ENCODE results near the gene MYLK.

The MYLK gene

DNA sequence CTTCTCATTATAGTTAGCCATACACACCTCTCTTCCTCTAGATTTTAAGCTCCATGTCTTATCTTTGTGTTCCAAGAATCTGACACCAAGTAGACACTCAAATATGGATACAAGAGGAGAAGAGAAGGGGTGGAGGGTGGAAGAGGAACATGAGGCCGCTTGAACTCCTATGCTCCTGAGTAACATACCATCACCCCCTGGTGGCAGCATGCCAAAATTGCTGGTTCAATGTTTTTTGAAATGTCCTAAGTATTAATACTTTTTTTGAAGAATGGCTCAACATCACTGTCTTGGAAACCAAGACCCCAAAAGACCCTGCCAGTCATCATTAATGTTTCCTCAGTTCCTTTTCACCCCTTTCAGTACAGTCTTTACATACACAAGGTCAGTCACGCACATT lies 227.4 kb downstream of the MYLK start:
- Histone ChIP-seq H3K9me3 (ENCODE audit: control insufficient read depth, insufficient read depth, low read depth, low read length) (peaks cover 10% of the 10 kb centered on the region), H3K4me1 (ENCODE audit: control insufficient read depth, insufficient read depth, low read length) (peaks cover 5% of the 10 kb centered on the region), H3K27ac (ENCODE audit: low read depth, low read length) (no peak overlapping the region), H3K9ac (ENCODE audit: low read length) (no peak overlapping the region), H3K4me3 (ENCODE audit: low read depth, low read length) (no peak overlapping the region), H3K27me3 (ENCODE audit: control insufficient read depth, insufficient read depth, low read length) (no peaks in the 10 kb centered on the region), H3K36me3 (ENCODE audit: control insufficient read depth, insufficient read depth, low read length) (peaks cover 5% of the 10 kb centered on the region)

DNA sequence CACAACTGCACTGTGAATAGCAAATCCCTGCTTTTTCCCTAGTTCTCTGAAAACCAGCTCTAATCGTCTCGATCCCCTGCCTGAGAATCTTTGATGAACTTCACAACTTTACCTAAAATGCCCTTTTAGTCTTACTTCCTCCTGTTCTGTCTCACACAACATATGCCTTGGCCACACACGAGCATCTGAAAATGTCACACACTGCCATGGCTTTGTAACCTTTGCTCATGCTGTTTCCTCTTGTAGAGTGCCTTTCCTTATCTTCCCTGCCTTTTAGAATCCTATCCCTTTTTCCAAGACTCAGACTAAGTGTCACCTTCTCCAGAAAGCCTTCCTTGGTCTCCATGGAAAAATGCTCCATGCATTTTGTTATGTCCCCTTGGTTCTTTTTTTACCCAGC lies 227.9 kb downstream of the MYLK start:
- no peak overlapping the region for H3K9ac ChIP-seq (ENCODE audit: low read length)
- H3K4me1 ChIP-seq (ENCODE audit: control insufficient read depth, insufficient read depth, low read length), result peaks cover 10% of the 10 kb centered on the region
- H3K9me3 ChIP-seq (ENCODE audit: control insufficient read depth, insufficient read depth, low read depth, low read length), result peaks cover 10% of the 10 kb centered on the region
- peaks cover 5% of the 10 kb centered on the region for H3K36me3 ChIP-seq (ENCODE audit: control insufficient read depth, insufficient read depth, low read length)
- no peak overlapping the region for H3K27ac ChIP-seq (ENCODE audit: low read depth, low read length)
- H3K4me3 ChIP-seq (ENCODE audit: low read depth, low read length), result no peak overlapping the region
- no peaks in the 10 kb centered on the region for H3K27me3 ChIP-seq (ENCODE audit: control insufficient read depth, insufficient read depth, low read length)

DNA sequence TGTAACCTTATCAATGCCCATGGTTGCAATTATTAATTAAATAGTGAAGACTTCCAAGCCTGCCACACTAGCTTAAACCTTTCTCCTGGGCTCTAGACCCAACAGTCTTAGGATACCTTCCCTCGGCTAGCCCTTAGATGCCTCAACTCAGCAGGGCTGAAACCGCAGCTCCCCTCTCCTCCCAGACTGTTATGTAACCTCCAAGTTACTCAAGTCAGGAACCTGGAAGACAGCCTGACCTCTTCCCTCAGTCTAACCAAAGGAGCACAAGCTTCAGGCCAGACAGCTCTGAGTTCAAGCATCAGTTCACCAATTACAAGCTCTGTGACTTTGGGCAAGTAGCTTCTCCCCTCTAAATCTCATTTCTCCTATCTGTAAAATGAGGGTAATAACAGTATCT lies 228.7 kb downstream of the MYLK start:
- H3K27ac ChIP-seq (ENCODE audit: low read depth, low read length), result no peak overlapping the region

DNA sequence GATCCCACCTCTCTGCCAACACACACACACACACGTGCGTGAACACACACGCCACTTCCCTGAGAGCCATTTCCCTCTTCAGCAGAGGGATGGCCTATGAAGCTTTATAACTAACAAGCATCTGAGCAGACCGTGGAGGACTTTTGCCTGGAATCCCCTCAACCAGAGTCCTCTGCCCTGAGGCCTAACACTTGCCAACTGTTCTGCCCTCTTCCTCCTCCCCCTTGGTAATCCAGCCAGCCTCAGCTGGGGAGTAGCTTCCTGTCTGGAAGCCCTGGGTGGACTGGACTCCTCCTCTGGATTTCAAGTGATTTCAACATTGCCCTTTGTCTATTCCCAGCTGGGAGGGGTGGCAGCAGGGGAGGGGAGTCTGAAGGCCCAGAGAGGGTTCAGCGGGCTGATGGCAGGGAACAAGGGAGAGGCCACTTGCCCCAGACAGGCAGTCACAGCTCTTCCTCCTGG lies 230.9 kb downstream of the MYLK start:
- Histone ChIP-seq H3K27me3 (ENCODE audit: control insufficient read depth, insufficient read depth, low read length) (no peaks in the 10 kb centered on the region), H3K9me3 (ENCODE audit: control insufficient read depth, insufficient read depth, low read depth, low read length) (peaks cover 10% of the 10 kb centered on the region), H3K4me3 (ENCODE audit: low read depth, low read length) (no peak overlapping the region), H3K4me1 (ENCODE audit: control insufficient read depth, insufficient read depth, low read length) (peaks cover 11% of the 10 kb centered on the region), H3K27ac (ENCODE audit: low read depth, low read length) (no peak overlapping the region), H3K9ac (ENCODE audit: low read length) (no peak overlapping the region), H3K36me3 (ENCODE audit: control insufficient read depth, insufficient read depth, low read length) (peaks cover 5% of the 10 kb centered on the region)

More for the DNA sequence above, 228.7 kb downstream of the MYLK start:
- no peaks in the 10 kb centered on the region for H3K27me3 ChIP-seq (ENCODE audit: control insufficient read depth, insufficient read depth, low read length)
- peaks cover 11% of the 10 kb centered on the region for H3K4me1 ChIP-seq (ENCODE audit: control insufficient read depth, insufficient read depth, low read length)
- peaks cover 5% of the 10 kb centered on the region for H3K36me3 ChIP-seq (ENCODE audit: control insufficient read depth, insufficient read depth, low read length)
- no peak overlapping the region for H3K4me3 ChIP-seq (ENCODE audit: low read depth, low read length)
- H3K9me3 ChIP-seq (ENCODE audit: control insufficient read depth, insufficient read depth, low read depth, low read length), result peaks cover 10% of the 10 kb centered on the region
- H3K9ac ChIP-seq (ENCODE audit: low read length), result no peak overlapping the region

DNA sequence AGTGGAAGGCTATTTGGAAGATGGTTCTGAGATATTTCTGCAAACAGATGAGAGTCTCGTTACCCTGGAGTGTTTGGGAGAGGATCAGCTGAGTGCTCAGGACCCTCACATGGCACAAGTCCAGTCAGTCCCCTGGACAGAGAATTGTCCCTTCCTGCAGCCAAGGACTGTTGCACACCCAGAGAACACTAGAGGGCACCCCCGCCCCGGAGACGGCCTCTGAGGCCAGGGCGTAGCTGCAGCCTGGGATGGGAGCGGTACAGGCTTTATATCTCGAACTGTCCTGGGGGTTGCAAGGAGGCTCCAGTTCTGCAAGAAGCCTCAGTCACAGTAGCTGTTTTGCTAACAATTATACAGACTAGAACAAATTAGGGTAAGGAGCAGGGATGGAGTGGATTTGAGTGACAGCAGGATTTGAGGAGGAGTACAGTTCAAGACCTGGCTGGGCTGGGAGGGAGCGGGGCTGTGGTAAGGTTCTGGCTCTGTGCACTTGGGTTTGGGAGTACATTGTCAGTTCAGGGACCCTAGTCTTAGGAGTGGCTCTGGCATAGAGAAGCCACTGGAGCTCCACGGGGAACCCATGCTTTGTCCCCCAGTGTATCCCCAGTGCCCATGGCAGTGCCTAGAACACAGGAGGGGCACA lies 231.7 kb downstream of the MYLK start:
- Histone ChIP-seq H3K36me3 (ENCODE audit: control insufficient read depth, insufficient read depth, low read length) (peaks cover 5% of the 10 kb centered on the region), H3K4me1 (ENCODE audit: control insufficient read depth, insufficient read depth, low read length) (peaks cover 11% of the 10 kb centered on the region), H3K9me3 (ENCODE audit: control insufficient read depth, insufficient read depth, low read depth, low read length) (peaks cover 8% of the 10 kb centered on the region), H3K27me3 (ENCODE audit: control insufficient read depth, insufficient read depth, low read length) (no peaks in the 10 kb centered on the region), H3K27ac (ENCODE audit: low read depth, low read length) (no peak overlapping the region), H3K4me3 (ENCODE audit: low read depth, low read length) (no peak overlapping the region), H3K9ac (ENCODE audit: low read length) (no peak overlapping the region)

DNA sequence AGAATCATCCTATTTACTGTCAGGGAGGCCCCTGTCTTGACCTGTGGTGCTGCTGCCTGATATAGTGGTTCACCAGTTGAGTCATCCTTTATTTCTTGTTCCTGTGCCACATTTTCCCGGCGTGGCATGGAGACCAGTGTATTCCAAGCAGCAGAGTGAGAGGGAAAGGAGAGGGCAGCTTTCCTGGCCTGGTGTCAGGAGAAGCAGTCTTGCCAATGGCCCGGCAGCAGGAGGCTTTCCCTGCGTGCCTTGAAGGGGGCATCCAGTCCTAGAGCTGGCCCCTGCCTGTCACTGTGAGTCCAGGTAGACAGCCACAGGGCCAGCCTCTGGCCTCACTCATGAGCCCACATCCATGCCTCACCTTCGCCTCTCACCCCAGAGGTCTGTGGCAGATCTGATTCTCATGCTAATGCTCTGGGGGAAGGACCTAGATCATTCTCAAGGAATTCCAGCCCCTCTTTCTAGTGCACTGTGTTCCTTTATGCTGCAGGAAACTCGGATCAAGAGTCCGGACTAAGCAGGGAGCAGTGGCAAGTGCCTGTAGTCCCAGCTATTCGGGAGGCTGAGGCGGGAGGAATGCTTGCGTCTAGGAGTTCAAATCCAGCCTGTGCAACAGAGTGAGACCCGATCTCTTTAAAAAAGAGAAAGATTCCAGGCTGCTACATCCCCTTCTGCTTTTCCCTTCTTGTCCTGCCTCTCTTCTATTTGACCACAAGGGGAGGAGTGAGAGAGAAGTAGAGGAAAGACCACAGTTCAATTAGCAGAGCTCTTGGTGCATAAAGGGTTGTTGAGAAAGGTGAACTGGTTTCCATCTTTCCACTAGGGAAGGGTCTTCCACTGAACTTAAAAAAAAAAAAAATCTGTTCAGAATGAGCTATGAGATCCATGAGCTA lies 232.4 kb downstream of the MYLK start:
- Histone ChIP-seq H3K9ac (ENCODE audit: low read length) (peak overlapping the region; percentile 17), H3K27me3 (ENCODE audit: control insufficient read depth, insufficient read depth, low read length) (no peaks in the 10 kb centered on the region), H3K4me1 (ENCODE audit: control insufficient read depth, insufficient read depth, low read length) (peaks cover 11% of the 10 kb centered on the region)

DNA sequence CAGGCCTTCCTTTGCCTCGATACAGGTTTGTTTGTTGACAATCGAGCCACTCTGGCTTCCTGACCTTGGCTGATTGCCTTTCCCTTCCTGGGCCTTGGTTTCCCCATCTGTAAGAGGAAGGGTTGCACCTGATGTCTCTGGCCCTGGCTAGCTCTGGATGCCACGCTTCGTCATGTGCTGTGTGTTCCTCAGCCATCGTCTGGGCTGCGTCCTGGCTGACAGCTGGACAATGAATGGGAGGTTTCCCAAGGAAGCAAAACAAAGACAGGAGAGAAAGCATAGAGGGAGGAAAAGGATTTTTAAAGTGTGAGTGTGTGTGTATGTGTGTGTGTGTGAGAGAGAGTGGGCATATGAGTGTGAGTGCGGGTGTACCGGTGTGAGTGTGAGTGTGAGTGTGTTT lies 234.0 kb downstream of the MYLK start:
- Histone ChIP-seq H3K9me3 (ENCODE audit: control insufficient read depth, insufficient read depth, low read depth, low read length) (no peaks in the 10 kb centered on the region), H3K36me3 (ENCODE audit: control insufficient read depth, insufficient read depth, low read length) (no peaks in the 10 kb centered on the region), H3K4me1 (ENCODE audit: control insufficient read depth, insufficient read depth, low read length) (peaks cover 11% of the 10 kb centered on the region)

More for the DNA sequence above, 232.4 kb downstream of the MYLK start:
- Histone ChIP-seq H3K36me3 (ENCODE audit: control insufficient read depth, insufficient read depth, low read length) (no peaks in the 10 kb centered on the region), H3K4me3 (ENCODE audit: low read depth, low read length) (no peak overlapping the region), H3K9me3 (ENCODE audit: control insufficient read depth, insufficient read depth, low read depth, low read length) (0 out of 2 replicates have a peak, but pooled peaks cover under 1% of the 10 kb centered on the region), H3K27ac (ENCODE audit: low read depth, low read length) (no peak overlapping the region)

DNA sequence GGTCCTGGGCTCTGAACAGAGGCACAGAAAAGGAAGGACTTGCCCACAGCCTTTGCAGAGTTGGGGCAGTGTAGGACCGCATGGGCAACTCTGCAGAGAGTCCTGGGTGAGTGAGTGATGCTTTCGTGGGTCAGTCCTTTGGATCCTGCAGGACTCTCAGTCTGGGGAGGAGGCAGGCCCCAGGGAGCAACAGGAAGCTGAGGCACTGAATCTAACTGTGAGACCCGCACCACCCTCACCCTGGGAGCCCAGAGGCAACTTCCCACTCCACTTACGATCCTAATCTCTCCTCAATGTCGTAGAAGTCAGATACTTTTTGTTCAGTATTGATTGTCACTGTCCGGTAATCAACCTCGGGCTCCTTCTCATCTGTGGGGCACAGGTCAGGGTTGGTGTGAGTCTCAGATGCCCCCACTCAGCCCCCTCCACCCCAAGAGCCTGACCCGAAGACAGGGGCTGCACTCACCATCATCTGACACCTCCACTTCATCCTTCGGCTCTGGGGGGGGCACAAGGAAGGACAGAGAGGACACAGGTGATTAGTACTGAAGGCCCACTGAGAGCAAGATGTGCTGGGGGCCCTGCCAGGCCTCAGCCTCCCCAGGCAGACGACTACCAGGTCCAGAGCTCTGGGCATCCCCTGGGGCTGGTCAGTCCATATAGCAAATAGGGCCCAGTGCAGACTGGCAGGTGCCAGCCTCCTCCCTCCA lies 235.3 kb downstream of the MYLK start:
- H3K4me1 ChIP-seq (ENCODE audit: control insufficient read depth, insufficient read depth, low read length), result peaks cover 11% of the 10 kb centered on the region
- no peak overlapping the region for H3K27ac ChIP-seq (ENCODE audit: low read depth, low read length)
- H3K36me3 ChIP-seq (ENCODE audit: control insufficient read depth, insufficient read depth, low read length), result no peaks in the 10 kb centered on the region
- no peak overlapping the region for H3K4me3 ChIP-seq (ENCODE audit: low read depth, low read length)
- H3K9me3 ChIP-seq (ENCODE audit: control insufficient read depth, insufficient read depth, low read depth, low read length), result no peaks in the 10 kb centered on the region
- no peaks in the 10 kb centered on the region for H3K27me3 ChIP-seq (ENCODE audit: control insufficient read depth, insufficient read depth, low read length)
- H3K9ac ChIP-seq (ENCODE audit: low read length), result no peak overlapping the region

More for the DNA sequence above, 234.0 kb downstream of the MYLK start:
- Histone ChIP-seq H3K9ac (ENCODE audit: low read length) (no peak overlapping the region), H3K27ac (ENCODE audit: low read depth, low read length) (no peak overlapping the region), H3K4me3 (ENCODE audit: low read depth, low read length) (no peak overlapping the region), H3K27me3 (ENCODE audit: control insufficient read depth, insufficient read depth, low read length) (no peaks in the 10 kb centered on the region)

DNA sequence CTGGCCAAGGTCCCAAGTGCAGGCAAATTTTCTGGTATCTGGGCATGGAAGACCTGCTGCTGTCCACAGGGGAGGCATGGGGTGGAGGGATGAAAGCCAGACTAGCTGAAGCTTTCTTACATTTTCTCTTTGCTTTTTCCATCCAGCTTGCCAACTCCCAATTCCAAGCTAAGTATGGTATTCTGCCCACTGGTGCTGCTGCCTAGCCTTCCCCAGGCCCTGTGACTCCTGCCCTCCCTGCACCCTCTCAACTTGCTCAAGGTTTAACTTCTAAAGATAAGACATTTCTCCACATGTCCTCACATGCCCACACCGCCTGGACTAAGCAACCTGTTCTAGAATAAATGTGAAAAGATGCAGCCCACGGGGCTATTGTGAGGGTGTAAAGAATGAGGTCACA lies 239.8 kb downstream of the MYLK start:
- no peaks in the 10 kb centered on the region for H3K27me3 ChIP-seq (ENCODE audit: control insufficient read depth, insufficient read depth, low read length)
- peaks cover 8% of the 10 kb centered on the region; the same call in 1 of the 2 replicates for H3K4me1 ChIP-seq (ENCODE audit: control insufficient read depth, insufficient read depth, low read length)
- no peak overlapping the region for H3K9ac ChIP-seq (ENCODE audit: low read length)
- H3K4me3 ChIP-seq (ENCODE audit: low read depth, low read length), result no peak overlapping the region
- H3K9me3 ChIP-seq (ENCODE audit: control insufficient read depth, insufficient read depth, low read depth, low read length), result no peaks in the 10 kb centered on the region
- H3K27ac ChIP-seq (ENCODE audit: low read depth, low read length), result no peak overlapping the region
- H3K36me3 ChIP-seq (ENCODE audit: control insufficient read depth, insufficient read depth, low read length), result no peaks in the 10 kb centered on the region

DNA sequence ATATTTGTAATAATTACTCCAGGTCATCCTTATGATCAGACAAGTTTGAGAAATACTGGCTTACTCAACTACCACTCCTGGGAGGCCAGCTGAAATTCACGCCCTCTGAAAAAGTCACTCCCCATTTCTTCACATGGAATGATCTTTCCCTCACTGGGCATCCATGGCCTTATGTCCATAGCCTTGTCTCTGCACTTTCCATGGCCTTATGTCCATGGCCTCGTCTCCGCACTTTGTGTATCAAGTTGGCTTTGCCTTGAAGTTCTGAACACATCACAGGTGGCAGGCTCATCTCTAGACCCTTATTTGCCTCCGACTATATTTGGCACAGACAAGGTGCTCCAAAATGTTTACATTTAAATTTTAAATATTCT lies 241.2 kb downstream of the MYLK start:
- H3K4me1 ChIP-seq (ENCODE audit: control insufficient read depth, insufficient read depth, low read length), result peaks cover 8% of the 10 kb centered on the region; the same call in 1 of the 2 replicates
- H3K9ac ChIP-seq (ENCODE audit: low read length), result no peak overlapping the region
- no peaks in the 10 kb centered on the region for H3K27me3 ChIP-seq (ENCODE audit: control insufficient read depth, insufficient read depth, low read length)
- no peak overlapping the region for H3K4me3 ChIP-seq (ENCODE audit: low read depth, low read length)
- H3K36me3 ChIP-seq (ENCODE audit: control insufficient read depth, insufficient read depth, low read length), result no peaks in the 10 kb centered on the region
- H3K9me3 ChIP-seq (ENCODE audit: control insufficient read depth, insufficient read depth, low read depth, low read length), result no peaks in the 10 kb centered on the region
- H3K27ac ChIP-seq (ENCODE audit: low read depth, low read length), result no peak overlapping the region
